RWPE2 (cell line): ENCODE results near the gene CCSER2.
A peak's percentile ranks its signal among the peaks of the same experiment; 100 is the strongest.

Experiments
- ATAC-seq: fragments of 200-7000 bp; cut with Tn5 transposase; 3 replicates; pipeline ENCODE4 v1.9.1; 2021; ENCODE audit warnings: low read depth
- DNase-seq: peaks from one replicate; pipeline ENCODE4 v3.0.0-alpha.2; 2020; ENCODE audit warnings: low spot score
- H3K27ac ChIP-seq: fragments of 450-650 bp; 2 replicates; pipeline ENCODE4 v1.5.1; 2017; ENCODE audit warnings: mild to moderate bottlenecking; ENCODE audit not compliant: poor library complexity, severe bottlenecking
- H3K27me3 ChIP-seq: fragments of 250-450 bp; sonication (Bioruptor Pico); 2 replicates; pipeline ENCODE4 v1.5.1; 2021; ENCODE audit warnings: mild to moderate bottlenecking, moderate library complexity; ENCODE audit not compliant: insufficient read depth, poor library complexity, severe bottlenecking
- H3K36me3 ChIP-seq: fragments of 250-450 bp; sonication (Bioruptor Pico); 2 replicates; pipeline ENCODE4 v1.5.1; 2020; ENCODE audit warnings: low read depth, mild to moderate bottlenecking, moderate library complexity
- H3K4me1 ChIP-seq: fragments of 250-450 bp; sonication (Bioruptor Pico); 2 replicates; pipeline ENCODE4 v1.5.1; 2021; ENCODE audit warnings: mild to moderate bottlenecking, moderate library complexity; ENCODE audit not compliant: insufficient read depth, poor library complexity, severe bottlenecking
- H3K4me3 ChIP-seq: fragments of 250-450 bp; sonication (Bioruptor Pico); 2 replicates; pipeline ENCODE4 v1.5.1; 2021; ENCODE audit warnings: mild to moderate bottlenecking, moderate library complexity; ENCODE audit not compliant: severe bottlenecking
- H3K9me3 ChIP-seq: fragments of 250-450 bp; sonication (Bioruptor Pico); 2 replicates; pipeline ENCODE4 v1.5.1; 2021; ENCODE audit warnings: mild to moderate bottlenecking, moderate library complexity; ENCODE audit not compliant: severe bottlenecking
- TF ChIP-seq, protein P1 (sequence below): fragments of 450-650 bp; IDR thresholded peaks from one replicate; pipeline ENCODE4 v1.5.1; 2017; ENCODE audit warnings: mild to moderate bottlenecking, moderate library complexity; ENCODE audit not compliant: poor library complexity, severe bottlenecking

The CCSER2 gene

GRCh38 chr10:84370283-84370682, 41.9 kb downstream of the CCSER2 start:
- peaks cover 10% of the 10 kb centered on the region for H3K4me1 ChIP-seq
- DNase-seq (no peak), ATAC-seq (peak; percentile 57; the same call in 2 of the 3 replicates)
- peaks cover 28% of the 10 kb centered on the region for H3K36me3 ChIP-seq
- no peaks in the 10 kb centered on the region for H3K27me3 ChIP-seq
- peaks cover 2% of the 10 kb centered on the region for H3K9me3 ChIP-seq
- no peak overlapping the region for H3K27ac ChIP-seq
- no peak overlapping the region for H3K4me3 ChIP-seq
- TF ChIP-seq, protein P1, sequence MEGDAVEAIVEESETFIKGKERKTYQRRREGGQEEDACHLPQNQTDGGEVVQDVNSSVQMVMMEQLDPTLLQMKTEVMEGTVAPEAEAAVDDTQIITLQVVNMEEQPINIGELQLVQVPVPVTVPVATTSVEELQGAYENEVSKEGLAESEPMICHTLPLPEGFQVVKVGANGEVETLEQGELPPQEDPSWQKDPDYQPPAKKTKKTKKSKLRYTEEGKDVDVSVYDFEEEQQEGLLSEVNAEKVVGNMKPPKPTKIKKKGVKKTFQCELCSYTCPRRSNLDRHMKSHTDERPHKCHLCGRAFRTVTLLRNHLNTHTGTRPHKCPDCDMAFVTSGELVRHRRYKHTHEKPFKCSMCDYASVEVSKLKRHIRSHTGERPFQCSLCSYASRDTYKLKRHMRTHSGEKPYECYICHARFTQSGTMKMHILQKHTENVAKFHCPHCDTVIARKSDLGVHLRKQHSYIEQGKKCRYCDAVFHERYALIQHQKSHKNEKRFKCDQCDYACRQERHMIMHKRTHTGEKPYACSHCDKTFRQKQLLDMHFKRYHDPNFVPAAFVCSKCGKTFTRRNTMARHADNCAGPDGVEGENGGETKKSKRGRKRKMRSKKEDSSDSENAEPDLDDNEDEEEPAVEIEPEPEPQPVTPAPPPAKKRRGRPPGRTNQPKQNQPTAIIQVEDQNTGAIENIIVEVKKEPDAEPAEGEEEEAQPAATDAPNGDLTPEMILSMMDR = no peak

- DNase-seq = no peak
Observed at GRCh38 chr10:84371944-84372343, 43.6 kb downstream of the CCSER2 start.

GRCh38 chr10:84373000-84373399, 44.6 kb downstream of the CCSER2 start:
- Histone ChIP-seq H3K9me3 (peaks cover 2% of the 10 kb centered on the region), H3K4me3 (no peak overlapping the region), H3K4me1 (peaks cover 10% of the 10 kb centered on the region), H3K36me3 (peaks cover 28% of the 10 kb centered on the region), H3K27me3 (no peaks in the 10 kb centered on the region), H3K27ac (no peak overlapping the region)
- DNase-seq (no peak), ATAC-seq (no peak)
- TF ChIP-seq, protein P1 = no peak

More at GRCh38 chr10:84371944-84372343, 43.6 kb downstream of the CCSER2 start:
- Histone ChIP-seq H3K9me3 (peaks cover 2% of the 10 kb centered on the region), H3K4me1 (peaks cover 10% of the 10 kb centered on the region), H3K36me3 (peaks cover 28% of the 10 kb centered on the region), H3K27me3 (no peaks in the 10 kb centered on the region), H3K27ac (no peak overlapping the region), H3K4me3 (no peak overlapping the region)
- no peak for ATAC-seq
- TF ChIP-seq, protein P1 = no peak

GRCh38 chr10:84374455-84374854, 46.1 kb downstream of the CCSER2 start:
- H3K4me1 ChIP-seq = peaks cover 10% of the 10 kb centered on the region
- H3K27ac ChIP-seq = no peak overlapping the region
- no peak for ATAC-seq
- no peak overlapping the region for H3K4me3 ChIP-seq
- no peaks in the 10 kb centered on the region for H3K27me3 ChIP-seq
- no peak for DNase-seq
- TF ChIP-seq, protein P1 = no peak
- H3K9me3 ChIP-seq = no peaks in the 10 kb centered on the region
- H3K36me3 ChIP-seq = peaks cover 28% of the 10 kb centered on the region

DNA sequence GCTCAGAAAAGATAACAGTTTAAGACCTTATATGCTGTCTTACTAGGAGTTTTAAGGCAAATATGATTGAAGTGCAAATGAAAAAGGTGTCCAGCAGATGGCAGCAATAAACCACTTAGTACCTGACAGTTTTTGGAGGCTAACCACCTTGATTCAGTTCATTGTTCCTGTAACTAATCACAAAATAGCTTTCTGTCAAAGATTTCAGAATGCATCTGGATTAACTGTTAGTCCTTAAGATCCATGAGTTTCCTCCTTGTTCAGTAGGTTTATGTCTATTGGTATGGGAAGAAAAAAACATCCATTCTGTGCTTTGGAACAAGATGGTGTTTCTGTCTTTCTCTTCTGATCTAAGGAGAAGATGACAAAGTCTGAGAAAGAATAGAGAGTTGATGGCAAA, 46.6 kb downstream of the CCSER2 start:
- Histone ChIP-seq H3K36me3 (peaks cover 32% of the 10 kb centered on the region), H3K9me3 (no peaks in the 10 kb centered on the region), H3K27ac (no peak overlapping the region), H3K4me3 (no peak overlapping the region), H3K4me1 (peaks cover 5% of the 10 kb centered on the region), H3K27me3 (no peaks in the 10 kb centered on the region)
- DNase-seq = no peak
- peak; percentile 51 for ATAC-seq
- TF ChIP-seq, protein P1 = peak; percentile 87
